H9 (cell line): ENCODE data around the gene IL16. TPM values are rescaled to one million over a fixed set of nuclear protein-coding genes. Genes with fewer than 3 reads are reported as not detected.

ENCODE experiments used
- DNase-seq: peaks from one replicate; pipeline ENCODE4 v3.0.0-alpha.2; 2017
- H2AFZ ChIP-seq: one replicate; pipeline ENCODE4 v1.6.1; 2013; ENCODE audit warnings: mild to moderate bottlenecking, low read length, control low read depth, moderate library complexity
- H2AK5ac ChIP-seq: 2 replicates; pipeline ENCODE4 v1.6.1; 2013; ENCODE audit warnings: low read length, control low read depth, mixed read lengths; ENCODE audit not compliant: insufficient read length
- H2BK120ac ChIP-seq: one replicate; pipeline ENCODE4 v1.6.1; 2013; ENCODE audit warnings: low read depth, mild to moderate bottlenecking, low read length, control low read depth, inconsistent platforms; ENCODE audit not compliant: poor library complexity, severe bottlenecking
- H2BK12ac ChIP-seq: 2 replicates; pipeline ENCODE4 v1.6.1; 2013; ENCODE audit warnings: low read length, control low read depth, mixed read lengths, low read depth; ENCODE audit not compliant: insufficient read length
- H2BK15ac ChIP-seq: 2 replicates; pipeline ENCODE4 v1.6.1; 2013; ENCODE audit warnings: low read depth, low read length, control low read depth
- H2BK20ac ChIP-seq: one replicate; pipeline ENCODE4 v1.6.1; 2013; ENCODE audit warnings: low read depth, mild to moderate bottlenecking, low read length, control low read depth, inconsistent platforms; ENCODE audit not compliant: poor library complexity, severe bottlenecking
- H2BK5ac ChIP-seq: 2 replicates; pipeline ENCODE4 v1.6.1; 2013; ENCODE audit warnings: low read length, control low read depth, mixed read lengths; ENCODE audit not compliant: insufficient read length
- H3K14ac ChIP-seq: 2 replicates; pipeline ENCODE4 v1.6.1; 2013; ENCODE audit warnings: low read length, control low read depth; ENCODE audit not compliant: insufficient read depth
- H3K18ac ChIP-seq: 2 replicates; pipeline ENCODE4 v1.6.1; 2013; ENCODE audit warnings: low read depth, mild to moderate bottlenecking, mixed read lengths, low read length, control low read depth; ENCODE audit not compliant: insufficient read length
- H3K23ac ChIP-seq: 2 replicates; pipeline ENCODE4 v1.6.1; 2013; ENCODE audit warnings: low read length, control low read depth, mixed read lengths, low read depth; ENCODE audit not compliant: insufficient read length
- H3K23me2 ChIP-seq: 2 replicates; pipeline ENCODE4 v1.6.1; 2013; ENCODE audit warnings: low read depth, mild to moderate bottlenecking, mixed read lengths, low read length, control low read depth; ENCODE audit not compliant: insufficient read length, poor library complexity, severe bottlenecking
- H3K27ac ChIP-seq: 2 replicates; pipeline ENCODE4 v1.5.1; 2013; ENCODE audit warnings: low read length, control low read depth, mixed read lengths, low read depth; ENCODE audit not compliant: insufficient read length
- H3K27me3 ChIP-seq: 2 replicates; pipeline ENCODE4 v1.6.1; 2013; ENCODE audit warnings: low read length, control low read depth, inconsistent platforms; ENCODE audit not compliant: insufficient read depth
- H3K4ac ChIP-seq: 2 replicates; pipeline ENCODE4 v1.6.1; 2013; ENCODE audit warnings: low read depth, mild to moderate bottlenecking, control low read depth, inconsistent platforms, low read length, moderate library complexity
- H3K4me1 ChIP-seq: 2 replicates; pipeline ENCODE4 v1.6.1; 2013; ENCODE audit warnings: low read length, control low read depth, inconsistent platforms; ENCODE audit not compliant: insufficient read depth
- H3K4me2 ChIP-seq: 2 replicates; pipeline ENCODE4 v1.6.1; 2013; ENCODE audit warnings: low read length, control low read depth, mixed read lengths; ENCODE audit not compliant: insufficient read length, insufficient read depth
- H3K56ac ChIP-seq: 2 replicates; pipeline ENCODE4 v1.6.1; 2013; ENCODE audit warnings: low read depth, mild to moderate bottlenecking, mixed read lengths, low read length, control low read depth; ENCODE audit not compliant: insufficient read length
- H3K79me1 ChIP-seq: 2 replicates; pipeline ENCODE4 v1.6.1; 2013; ENCODE audit warnings: low read depth, mild to moderate bottlenecking, moderate library complexity, low read length, control low read depth, inconsistent platforms; ENCODE audit not compliant: insufficient read depth, poor library complexity, severe bottlenecking
- H3K79me2 ChIP-seq: 2 replicates; pipeline ENCODE4 v1.6.1; 2013; ENCODE audit warnings: low read length, control low read depth, inconsistent platforms; ENCODE audit not compliant: insufficient read depth
- H3K9ac ChIP-seq: 2 replicates; pipeline ENCODE4 v1.6.1; 2013; ENCODE audit warnings: low read length, control low read depth, mixed read lengths; ENCODE audit not compliant: insufficient read length; ENCODE audit errors: extremely low read depth
- H3K9me3 ChIP-seq: one replicate; pipeline ENCODE4 v1.6.1; 2013; ENCODE audit warnings: low read depth, low read length, inconsistent platforms; ENCODE audit not compliant: control insufficient read depth
- H3T11ph ChIP-seq: one replicate; pipeline ENCODE4 v1.6.1; 2013; ENCODE audit warnings: mild to moderate bottlenecking, low read length, control low read depth, inconsistent platforms
- H4K20me1 ChIP-seq: one replicate; pipeline ENCODE4 v1.6.1; 2013; ENCODE audit not compliant: control insufficient read depth, insufficient read length, insufficient read depth
- H4K5ac ChIP-seq: 2 replicates; pipeline ENCODE4 v1.6.1; 2013; ENCODE audit warnings: low read depth, mild to moderate bottlenecking, mixed read lengths, low read length, control low read depth; ENCODE audit not compliant: insufficient read length
- H4K8ac ChIP-seq: replicated peaks from 2 replicates; pipeline ENCODE4 v1.6.1; 2013; ENCODE audit warnings: low read length, control low read depth, mixed read lengths, low read depth; ENCODE audit not compliant: insufficient read length
- H4K91ac ChIP-seq: 2 replicates; pipeline ENCODE4 v1.6.1; 2013; ENCODE audit warnings: low read depth, mild to moderate bottlenecking, moderate library complexity, mixed read lengths, low read length, control low read depth; ENCODE audit not compliant: insufficient read length
- H3K27ac Mint-ChIP-seq, 3 experiments: 2 replicates in 2 of 3; 3 replicates in 1 of 3; pipeline ENCODE4 v1.8.0; 2020 to 2021; ENCODE audit warnings: mixed read lengths in 3 of 3, mild to moderate bottlenecking in 1 of 3, moderate library complexity in 1 of 3
- H3K27me3 Mint-ChIP-seq: 2 replicates; pipeline ENCODE4 v1.8.0; 2021; ENCODE audit warnings: low read depth, mild to moderate bottlenecking, moderate library complexity, mixed read lengths
- H3K36me3 Mint-ChIP-seq, 3 experiments: 2 replicates in 2 of 3; 3 replicates in 1 of 3; pipeline ENCODE4 v1.8.0; 2020 to 2021; ENCODE audit warnings: low read depth in 3 of 3, mixed read lengths in 3 of 3; ENCODE audit not compliant: insufficient read depth in 1 of 3
- H3K4me1 Mint-ChIP-seq, 2 experiments: 2 replicates each; pipeline ENCODE4 v1.8.0; 2020; ENCODE audit warnings: mixed read lengths in 2 of 2
- H3K4me3 Mint-ChIP-seq, 2 experiments: 2 replicates in 1 of 2; 3 replicates in 1 of 2; pipeline ENCODE4 v1.8.0; 2020 to 2021; ENCODE audit warnings: mild to moderate bottlenecking in 2 of 2, mixed read lengths in 2 of 2, moderate library complexity in 1 of 2
- H3K9me3 Mint-ChIP-seq, 2 experiments: 2 replicates in 1 of 2; 3 replicates in 1 of 2; pipeline ENCODE4 v1.8.0; 2020; ENCODE audit warnings: mild to moderate bottlenecking in 2 of 2, mixed read lengths in 2 of 2, moderate library complexity in 1 of 2
- WGBS: extraction: QIAGEN DNeasy Blood & Tissue Kit; methylation state at CpG from one replicate; pipeline ENCODE4 v1.1.7; 2013; ENCODE audit warnings: missing lambda C conversion rate, low lambda C conversion rate, mixed read lengths; ENCODE audit not compliant: insufficient read length; ENCODE audit errors: extremely low coverage; 5-methylcytosine and 5-hydroxymethylcytosine counted together
- total RNA-seq: library from RNA; stranded (reverse); gene quantifications from 2 replicates; pipeline ENCODE4 v1.2.1, GENCODE V29; 2021
- TF ChIP-seq, protein P1 (sequence below): fragments of 200-600 bp; sonication (generic); conservative IDR thresholded peaks from 3 replicates; pipeline ENCODE4 v1.8.0; 2021; ENCODE audit warnings: antibody characterized with exemption, mild to moderate bottlenecking

The IL16 gene
- total RNA-seq, 1 experiment from 2014 or later, result 0.28 TPM

DNA sequence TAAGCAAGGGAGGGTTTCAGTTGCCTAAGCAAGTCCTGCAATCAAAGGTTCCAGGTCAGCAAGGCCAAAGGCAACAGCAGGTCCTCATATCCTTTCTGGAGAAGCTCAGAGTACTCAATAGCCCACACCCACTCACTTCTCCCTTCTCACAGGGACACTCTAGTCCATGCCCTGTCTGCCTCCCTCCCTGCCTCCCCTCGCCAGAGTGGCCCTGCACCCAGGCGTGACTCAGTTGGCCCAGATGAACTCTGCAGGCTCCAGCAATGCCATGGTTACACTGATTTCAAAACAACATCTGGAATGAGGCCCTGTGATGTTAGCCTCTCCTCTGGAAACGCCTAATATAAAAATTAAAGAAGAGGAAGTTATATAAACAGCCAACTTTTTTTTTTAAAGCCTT, 32.9 kb downstream of the IL16 start:
- Histone ChIP-seq H2AK5ac (no peak overlapping the region), H2AFZ (no peak overlapping the region), H4K8ac (no peak overlapping the region), H2BK120ac (no peak overlapping the region), H4K5ac (no peak overlapping the region), H3T11ph (no peak overlapping the region), H3K9me3 (no peaks in the 10 kb centered on the region), H3K4me2 (no peak overlapping the region), H2BK5ac (no peak overlapping the region), H2BK20ac (no peak overlapping the region), H2BK12ac (no peak overlapping the region), H4K20me1 (no peaks in the 10 kb centered on the region), H3K79me1 (no peaks in the 10 kb centered on the region), H3K9ac (no peak overlapping the region), H3K4ac (no peak overlapping the region), H3K18ac (no peak overlapping the region), H3K56ac (no peak overlapping the region), H3K23me2 (no peaks in the 10 kb centered on the region), H3K79me2 (no peaks in the 10 kb centered on the region; the same call in 1 of the 2 replicates), H3K27ac (no peak overlapping the region), H3K23ac (no peak overlapping the region), H3K14ac (no peak overlapping the region), H4K91ac (no peak overlapping the region), H2BK15ac (no peak overlapping the region), H3K27me3 (no peaks in the 10 kb centered on the region), H3K4me1 (no peaks in the 10 kb centered on the region)
- H3K4me1 Mint-ChIP-seq, result peaks cover 17 to 21% of the 10 kb centered on the region in 2 experiments
- no peak for DNase-seq
- peaks cover 1% of the 10 kb centered on the region; the same call in 1 of the 2 replicates for H3K27me3 Mint-ChIP-seq
- no peak overlapping the region for H3K27ac Mint-ChIP-seq
- WGBS, result no CpG with 5 or more reads among the region's 3 CpGs
- TF ChIP-seq, protein P1, sequence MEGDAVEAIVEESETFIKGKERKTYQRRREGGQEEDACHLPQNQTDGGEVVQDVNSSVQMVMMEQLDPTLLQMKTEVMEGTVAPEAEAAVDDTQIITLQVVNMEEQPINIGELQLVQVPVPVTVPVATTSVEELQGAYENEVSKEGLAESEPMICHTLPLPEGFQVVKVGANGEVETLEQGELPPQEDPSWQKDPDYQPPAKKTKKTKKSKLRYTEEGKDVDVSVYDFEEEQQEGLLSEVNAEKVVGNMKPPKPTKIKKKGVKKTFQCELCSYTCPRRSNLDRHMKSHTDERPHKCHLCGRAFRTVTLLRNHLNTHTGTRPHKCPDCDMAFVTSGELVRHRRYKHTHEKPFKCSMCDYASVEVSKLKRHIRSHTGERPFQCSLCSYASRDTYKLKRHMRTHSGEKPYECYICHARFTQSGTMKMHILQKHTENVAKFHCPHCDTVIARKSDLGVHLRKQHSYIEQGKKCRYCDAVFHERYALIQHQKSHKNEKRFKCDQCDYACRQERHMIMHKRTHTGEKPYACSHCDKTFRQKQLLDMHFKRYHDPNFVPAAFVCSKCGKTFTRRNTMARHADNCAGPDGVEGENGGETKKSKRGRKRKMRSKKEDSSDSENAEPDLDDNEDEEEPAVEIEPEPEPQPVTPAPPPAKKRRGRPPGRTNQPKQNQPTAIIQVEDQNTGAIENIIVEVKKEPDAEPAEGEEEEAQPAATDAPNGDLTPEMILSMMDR, result no peak
- H3K36me3 Mint-ChIP-seq, result no peaks in the 10 kb centered on the region
- H3K9me3 Mint-ChIP-seq, result no peaks in the 10 kb centered on the region
- no peak overlapping the region for H3K4me3 Mint-ChIP-seq
